MM.1S (cell line): Measurements from ENCODE around the gene NR6A1.

Experiments used
- CTCF ChIP-seq: fragments of 300-600 bp; sonication (generic); IDR thresholded peaks from 2 replicates; pipeline ENCODE4 v1.5.1; 2016; ENCODE audit warnings: antibody characterized with exemption, low read length, mixed read lengths
- EZH2 ChIP-seq: fragments of 300-600 bp; sonication (generic); optimal IDR thresholded peaks from 2 replicates; pipeline ENCODE3; 2017; ENCODE audit warnings: low read depth, mild to moderate bottlenecking, antibody characterized with exemption, low read length, mixed read lengths

- TF ChIP-seq EZH2 (no peak), CTCF (no peak)
Measured at GRCh38 chr9:124735121-124735520, 36.0 kb downstream of the NR6A1 start.
